ENCODE results near the gene PIGU.

GRCh38 chr20:34680586-34681175, 3.8 kb upstream of the PIGU start:
- TF ChIP-seq EZH2 (IDR thresholded peaks at IDR 0.05; ENCODE audit: low read depth) = no peak
- TF ChIP-seq, protein P1, sequence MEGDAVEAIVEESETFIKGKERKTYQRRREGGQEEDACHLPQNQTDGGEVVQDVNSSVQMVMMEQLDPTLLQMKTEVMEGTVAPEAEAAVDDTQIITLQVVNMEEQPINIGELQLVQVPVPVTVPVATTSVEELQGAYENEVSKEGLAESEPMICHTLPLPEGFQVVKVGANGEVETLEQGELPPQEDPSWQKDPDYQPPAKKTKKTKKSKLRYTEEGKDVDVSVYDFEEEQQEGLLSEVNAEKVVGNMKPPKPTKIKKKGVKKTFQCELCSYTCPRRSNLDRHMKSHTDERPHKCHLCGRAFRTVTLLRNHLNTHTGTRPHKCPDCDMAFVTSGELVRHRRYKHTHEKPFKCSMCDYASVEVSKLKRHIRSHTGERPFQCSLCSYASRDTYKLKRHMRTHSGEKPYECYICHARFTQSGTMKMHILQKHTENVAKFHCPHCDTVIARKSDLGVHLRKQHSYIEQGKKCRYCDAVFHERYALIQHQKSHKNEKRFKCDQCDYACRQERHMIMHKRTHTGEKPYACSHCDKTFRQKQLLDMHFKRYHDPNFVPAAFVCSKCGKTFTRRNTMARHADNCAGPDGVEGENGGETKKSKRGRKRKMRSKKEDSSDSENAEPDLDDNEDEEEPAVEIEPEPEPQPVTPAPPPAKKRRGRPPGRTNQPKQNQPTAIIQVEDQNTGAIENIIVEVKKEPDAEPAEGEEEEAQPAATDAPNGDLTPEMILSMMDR (conservative IDR thresholded peaks at IDR 0.05) = no peak
